Measurements from ENCODE around the gene MTCH1.
"Not testable (repeated sequence)": the region's sequence is repeated elsewhere in the genome, so short reads cannot be mapped to it uniquely, and the experiment has no call there.

The MTCH1 gene

GRCh38 chr6:36999061-36999750 lies 13.2 kb upstream of the MTCH1 start:
- peak in 31 of 51 donors; percentile 15 to 76 (median 51) for DNase-seq

- DNase-seq = peak in 5 of 51 donors; percentile 41 to 74 (median 63)
Measured at GRCh38 chr6:36998723-36999038, 12.7 kb upstream of the MTCH1 start.

GRCh38 chr6:36997811-36998722 lies 12.1 kb upstream of the MTCH1 start:
- peak in 45 of 51 donors; percentile 22 to 92 (median 71) for DNase-seq

- not testable (repeated sequence) for DNase-seq
Measured at GRCh38 chr6:36990401-36990800, 4.4 kb upstream of the MTCH1 start.

GRCh38 chr6:36989264-36989663 lies 3.3 kb upstream of the MTCH1 start:
- DNase-seq = no peak

GRCh38 chr6:36986704-36987047 lies 680 bp upstream of the MTCH1 start:
- no peak for DNase-seq

- peak in 3 of 51 donors; percentile 33 to 36 (median 35) for DNase-seq
Measured at GRCh38 chr6:36985417-36985807, 584 bp downstream of the MTCH1 start.

- peak in 25 of 51 donors; percentile 18 to 70 (median 37) for DNase-seq
Measured at GRCh38 chr6:36984581-36985416, 1.2 kb downstream of the MTCH1 start.

GRCh38 chr6:36983538-36983937 lies 2.5 kb downstream of the MTCH1 start:
- no peak for DNase-seq

GRCh38 chr6:36980876-36981619 lies 4.9 kb downstream of the MTCH1 start:
- DNase-seq = peak in 2 of 51 donors; percentile 42 to 60

- DNase-seq = no peak
Measured at GRCh38 chr6:36980129-36980528, 5.9 kb downstream of the MTCH1 start.

- DNase-seq = peak in 42 of 51 donors; percentile 7 to 84 (median 48)
Measured at GRCh38 chr6:36979347-36979742, 6.7 kb downstream of the MTCH1 start.

GRCh38 chr6:36978421-36979346 lies 7.3 kb downstream of the MTCH1 start:
- DNase-seq = no peak

- no peak for DNase-seq
Measured at GRCh38 chr6:36977470-36977941, 8.5 kb downstream of the MTCH1 start.

- DNase-seq = no peak
Measured at GRCh38 chr6:36976931-36977330, 9.1 kb downstream of the MTCH1 start.

- DNase-seq = no peak
Measured at GRCh38 chr6:36976509-36976908, 9.5 kb downstream of the MTCH1 start.

GRCh38 chr6:36976007-36976264 lies 10.1 kb downstream of the MTCH1 start:
- DNase-seq = no peak

- no peak for DNase-seq
Measured at GRCh38 chr6:36975231-36976006, 10.6 kb downstream of the MTCH1 start.

GRCh38 chr6:36973647-36974046 lies 12.3 kb downstream of the MTCH1 start:
- no peak for DNase-seq

All from hypothalamus (tissue), 51 donors.